Renal cortex interstitium (tissue), 11 donors: ENCODE data around the gene GRK5. TPM values are rescaled to one million over a fixed set of nuclear protein-coding genes. Genes with fewer than 3 reads are reported as not detected.
"Not testable (repeated sequence)": the region's sequence is repeated elsewhere in the genome, so short reads cannot be mapped to it uniquely, and the experiment has no call there.

ENCODE experiments used
- DNase-seq, 11 donors: peaks; one replicate each; pipeline ENCODE4 v3.0.0-alpha.2; 2013; ENCODE audit warnings: low read depth in 9 of 11, low spot score in 4 of 11; ENCODE audit errors: extremely low read depth in 1 of 11
- polyA plus RNA-seq, 3 donors: library from polyadenylated mRNA; unstranded; fragments of 120-200 nt; gene quantifications; one replicate each; pipeline ENCODE4 v1.2.1, GENCODE V29; 2013; ENCODE audit not compliant: insufficient read length in 3 of 3

The GRK5 gene
- polyA plus RNA-seq, 3 donors = 16.7 to 19.1 (median 17.5) TPM

DNA sequence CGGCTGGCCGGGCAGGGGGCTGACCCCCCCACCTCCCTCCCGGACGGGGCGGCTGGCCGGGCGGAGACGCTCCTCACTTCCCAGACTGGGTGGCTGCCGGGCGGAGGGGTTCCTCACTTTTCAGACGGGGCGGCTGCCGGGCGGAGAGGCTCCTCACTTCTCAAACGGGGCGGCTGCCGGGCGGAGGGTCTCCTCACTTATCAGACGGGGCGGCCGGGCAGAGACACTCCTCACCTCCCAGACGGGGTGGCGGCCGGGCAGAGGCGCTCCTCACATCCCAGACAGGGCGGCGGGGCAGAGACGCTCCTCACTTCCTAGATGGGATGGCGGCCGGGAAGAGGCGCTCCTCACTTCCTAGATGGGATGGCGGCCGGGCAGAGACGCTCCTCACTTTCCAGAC, 53.6 kb downstream of the GRK5 start:
- DNase-seq = not testable (repeated sequence)

DNA sequence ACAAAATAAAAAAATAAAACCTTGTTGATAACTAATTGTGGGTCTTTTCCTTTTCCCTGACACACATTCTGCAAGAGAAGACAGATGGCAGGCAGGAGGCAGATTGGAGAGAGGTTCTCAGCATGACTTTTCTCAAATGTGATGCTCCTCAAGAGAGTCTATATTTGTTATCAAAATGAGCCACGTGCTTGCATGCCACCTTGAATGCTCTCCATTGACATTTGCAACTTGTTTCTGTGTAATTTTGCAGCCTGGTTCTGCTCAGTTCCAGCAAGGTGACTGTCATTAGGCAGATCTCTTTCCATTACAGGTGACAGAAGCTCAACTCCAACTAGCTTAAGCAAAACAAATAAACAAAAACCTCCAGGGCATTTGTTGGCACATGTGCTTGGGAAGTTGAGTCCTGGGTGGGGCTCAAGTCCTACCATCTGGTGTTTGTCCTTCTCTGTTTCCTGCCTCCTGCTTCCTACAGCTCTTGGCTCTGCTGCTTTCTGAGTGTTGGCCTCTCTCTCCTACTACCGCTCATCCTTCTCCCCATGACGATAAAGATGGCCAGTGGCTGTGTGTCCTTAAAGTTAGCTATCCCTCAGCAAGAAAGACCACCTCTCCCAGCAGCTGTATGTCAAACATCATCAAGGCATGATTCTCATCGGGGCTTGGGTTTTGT, 56.7 kb downstream of the GRK5 start:
- DNase-seq = no peak

GRCh38 chr10:119265691-119266090, 58.3 kb downstream of the GRK5 start:
- no peak for DNase-seq

GRCh38 chr10:119267384-119267783, 60.0 kb downstream of the GRK5 start:
- DNase-seq = no peak

- no peak for DNase-seq
Measured at GRCh38 chr10:119268428-119268827, 61.1 kb downstream of the GRK5 start.

DNA sequence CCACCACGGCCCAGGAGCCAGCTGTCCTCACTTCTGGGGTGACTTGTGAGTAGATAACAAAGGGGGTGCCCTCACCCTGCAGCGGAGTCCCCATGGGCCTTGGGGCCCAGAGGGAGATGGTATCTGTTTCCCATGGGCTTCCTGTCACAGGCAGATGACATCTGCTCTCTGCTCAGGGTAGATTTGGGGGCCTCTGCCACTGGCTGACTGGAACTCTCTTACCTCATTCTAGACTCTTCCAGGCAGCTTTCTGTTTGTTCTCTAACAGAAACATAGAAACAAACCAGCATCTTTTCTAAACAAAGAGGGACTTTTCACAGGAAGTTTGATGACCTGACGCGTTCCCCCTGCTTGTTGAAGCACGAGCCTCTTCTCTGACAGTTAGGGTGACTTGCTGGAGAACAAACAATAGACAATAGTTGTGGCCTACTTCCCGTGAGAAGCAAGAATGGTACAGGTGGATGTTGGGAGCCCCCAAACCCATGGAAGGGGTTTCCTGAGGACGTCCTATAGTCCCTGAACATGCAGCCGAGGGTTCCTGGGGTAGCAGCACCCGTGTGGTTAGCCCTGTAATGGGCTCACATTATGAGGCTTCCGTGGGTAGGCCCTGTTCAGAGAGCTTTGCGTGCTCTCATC, 61.6 kb downstream of the GRK5 start:
- DNase-seq = no peak

DNA sequence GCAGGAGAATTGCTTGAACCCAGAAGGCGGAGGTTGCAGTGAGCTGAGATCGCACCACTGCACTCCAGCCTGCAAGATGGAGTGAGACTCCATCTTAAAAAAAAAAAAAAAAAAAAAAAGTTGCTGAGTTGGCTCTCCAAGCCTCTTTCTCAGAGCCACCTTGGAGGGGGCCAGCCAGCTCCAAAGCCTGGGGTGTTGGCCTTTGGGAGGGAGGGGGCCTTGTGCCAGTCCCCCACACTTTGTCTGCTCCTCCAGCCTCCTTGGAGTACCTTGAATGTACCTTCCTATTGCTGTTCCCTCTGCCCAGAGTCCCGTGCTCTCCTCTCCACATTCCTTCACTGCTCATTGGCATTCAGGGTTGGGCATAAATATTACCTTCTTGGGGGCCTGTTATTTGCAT, 62.4 kb downstream of the GRK5 start:
- DNase-seq = no peak

DNA sequence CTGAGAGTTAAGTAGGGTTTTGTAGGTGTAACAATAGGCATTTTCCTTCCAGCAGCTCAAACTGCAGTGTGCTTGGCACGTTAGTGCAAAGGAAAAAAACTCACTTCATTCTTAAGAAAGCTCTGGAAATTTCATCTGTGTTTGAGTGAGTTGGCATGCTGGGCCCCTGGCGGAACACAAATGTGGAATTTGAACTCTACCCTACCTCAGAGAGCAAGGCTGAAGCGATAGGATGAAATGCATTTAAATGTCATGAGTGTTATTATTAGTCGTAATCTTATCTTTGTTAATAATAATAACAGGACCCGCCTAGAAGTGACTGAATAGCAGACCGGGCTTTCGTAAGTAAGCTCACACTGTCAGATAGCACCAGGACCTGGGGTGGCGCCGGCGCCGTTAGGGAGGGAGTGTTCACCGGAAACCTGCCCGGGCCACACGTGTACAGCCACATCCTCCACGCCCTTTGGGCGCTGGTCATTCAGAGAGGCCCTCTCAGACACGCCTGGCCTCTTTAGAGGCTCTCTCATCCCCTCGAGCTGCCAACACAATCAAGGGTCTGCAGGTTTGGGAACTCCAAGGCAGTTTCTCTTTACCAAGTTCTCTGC, 63.5 kb downstream of the GRK5 start:
- no peak for DNase-seq

DNA sequence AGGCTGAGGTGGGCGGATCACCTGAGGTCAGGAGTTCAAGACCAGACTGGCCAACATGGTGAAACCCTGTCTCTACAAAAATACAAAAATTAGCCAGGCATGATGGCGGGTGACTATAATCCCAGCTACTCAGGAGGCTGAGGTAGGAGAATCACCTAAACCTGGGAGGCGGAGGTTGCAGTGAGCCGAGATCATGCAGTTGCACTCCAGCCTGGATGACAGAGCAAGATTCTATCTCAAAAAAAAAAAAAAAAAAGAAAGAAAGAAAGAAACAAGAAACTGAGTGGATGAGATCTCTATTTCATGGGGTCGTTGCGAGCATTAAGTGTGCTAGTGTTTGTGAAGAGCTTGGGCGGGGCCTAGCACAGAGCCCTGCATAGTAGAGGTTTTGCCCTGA, 65.0 kb downstream of the GRK5 start:
- not testable (repeated sequence) for DNase-seq

GRCh38 chr10:119272736-119273135, 65.4 kb downstream of the GRK5 start:
- no peak for DNase-seq

- no peak for DNase-seq
Measured at GRCh38 chr10:119273413-119273812, 66.0 kb downstream of the GRK5 start.

DNA sequence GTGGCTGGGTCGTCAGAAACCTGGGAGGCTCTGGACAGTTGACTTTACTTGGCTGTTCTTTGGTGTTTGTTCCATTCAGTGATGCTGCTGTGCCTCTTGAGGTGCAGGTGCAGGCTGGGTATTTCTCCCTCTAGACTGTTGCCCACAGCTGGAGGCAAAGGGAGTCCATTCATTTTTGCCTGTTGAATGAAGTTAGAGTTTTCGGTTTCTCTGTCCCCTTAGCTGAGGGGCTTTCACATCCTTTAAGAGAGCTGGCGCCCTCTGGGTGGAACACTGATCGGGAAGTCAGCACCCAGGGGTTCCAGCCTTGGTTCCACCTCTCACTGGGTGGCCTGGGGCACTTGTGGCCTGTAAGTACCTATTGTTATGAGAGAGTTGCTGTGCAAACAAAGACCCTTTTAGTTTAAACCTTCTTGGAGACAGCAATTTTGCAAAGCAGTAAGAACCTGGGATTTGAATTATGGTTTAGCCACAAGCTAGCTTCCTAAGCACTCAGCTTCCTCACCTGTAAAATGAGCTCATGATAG, 67.2 kb downstream of the GRK5 start:
- no peak for DNase-seq

- no peak for DNase-seq
Measured at GRCh38 chr10:119275085-119275484, 67.7 kb downstream of the GRK5 start.

GRCh38 chr10:119276194-119276593, 68.8 kb downstream of the GRK5 start:
- not testable (repeated sequence) for DNase-seq

DNA sequence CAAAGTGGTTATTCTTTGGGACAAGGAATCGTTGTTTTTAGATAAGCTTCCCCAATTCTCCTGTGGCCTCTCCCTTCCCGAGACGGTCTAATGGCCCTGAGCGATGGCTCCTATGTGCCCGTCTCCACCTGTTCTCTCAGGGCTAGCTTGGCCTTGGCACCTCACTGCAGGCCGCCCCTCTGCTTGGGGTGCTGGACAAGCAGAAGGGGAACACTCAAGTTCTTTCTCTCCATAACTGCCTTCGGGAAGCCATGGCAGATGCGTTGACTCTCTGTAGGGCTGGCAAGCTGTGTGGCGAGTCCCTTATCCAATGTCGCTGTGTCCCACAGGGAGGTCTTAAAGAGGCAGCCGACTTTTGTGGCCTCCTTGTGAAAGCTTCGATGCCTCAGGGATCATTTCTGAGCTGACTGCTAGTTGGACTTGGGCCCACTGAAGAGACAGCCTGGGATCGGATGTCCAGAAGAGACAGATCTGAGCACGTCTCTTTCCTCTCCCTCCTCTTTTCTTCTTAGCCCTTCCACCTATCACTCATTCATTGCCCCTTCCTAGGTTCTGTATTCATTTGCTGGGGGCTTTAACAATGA, 70.8 kb downstream of the GRK5 start:
- no peak for DNase-seq

DNA sequence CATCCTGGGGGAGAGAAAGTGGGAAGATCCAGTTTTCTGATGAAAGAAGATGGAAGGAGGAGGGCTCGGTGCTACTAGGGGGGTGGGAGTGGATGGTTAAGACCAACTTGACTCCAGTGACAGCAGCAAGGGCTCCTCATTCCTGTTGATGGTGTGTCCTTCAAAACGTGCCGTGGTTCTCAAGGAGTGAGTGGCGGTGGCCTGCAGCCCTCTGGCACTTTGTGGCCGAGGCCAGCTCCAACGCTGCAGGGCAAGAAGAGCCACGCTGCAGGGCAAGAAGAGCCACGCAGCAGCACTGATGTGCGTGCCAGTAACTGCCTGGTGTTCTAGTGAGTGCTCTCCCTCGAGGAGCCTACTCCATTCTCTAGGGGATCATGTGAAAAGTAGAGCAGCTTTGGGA, 72.1 kb downstream of the GRK5 start:
- DNase-seq = no peak

DNA sequence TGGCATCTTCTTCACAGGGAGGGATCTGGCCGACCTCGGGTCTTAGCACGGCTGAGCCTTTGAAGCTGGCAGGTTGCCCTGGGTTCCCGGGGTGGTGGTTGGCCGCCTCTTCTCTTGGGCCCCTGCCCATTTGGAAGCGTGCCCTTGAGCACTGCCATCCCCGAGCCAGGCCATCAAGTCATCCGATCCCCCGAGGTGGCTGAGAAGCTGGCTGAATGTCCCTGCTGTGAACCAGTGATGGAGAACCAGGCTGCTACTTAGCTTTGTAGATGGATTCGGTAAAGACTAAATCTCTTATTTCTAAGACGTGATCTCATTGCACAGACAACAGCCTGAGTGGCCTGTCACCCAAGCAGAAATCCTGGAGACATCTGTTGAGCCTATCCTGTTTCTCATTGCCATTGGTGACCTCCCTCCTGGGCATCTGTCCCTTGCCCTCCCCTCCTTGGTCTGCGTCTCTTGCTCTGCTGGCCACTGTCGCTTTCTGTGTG, 74.3 kb downstream of the GRK5 start:
- peak in 4 of 11 donors; percentile 29 to 51 (median 46) for DNase-seq

DNA sequence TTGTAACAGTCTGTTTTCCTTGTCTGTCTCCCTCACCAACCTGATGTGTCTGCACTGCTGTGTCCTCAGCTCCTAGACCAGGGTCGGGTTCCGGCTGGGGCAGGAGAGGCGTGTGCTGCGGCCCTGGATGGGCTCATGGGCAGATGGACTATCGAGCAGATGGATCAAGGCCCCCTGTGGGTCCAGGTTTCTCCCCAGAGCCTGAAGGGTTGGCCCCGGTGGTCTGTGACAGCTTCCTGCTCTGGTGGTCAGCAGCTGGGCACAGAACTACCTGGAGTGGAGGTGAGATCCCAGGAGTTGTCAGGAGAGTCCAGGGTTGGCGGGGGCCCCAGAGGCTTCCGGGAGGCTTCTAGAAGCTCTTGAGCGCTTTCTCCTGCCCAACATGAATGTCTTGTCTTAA, 75.1 kb downstream of the GRK5 start:
- no peak for DNase-seq

GRCh38 chr10:119283387-119283786, 76.0 kb downstream of the GRK5 start:
- DNase-seq = no peak

- no peak for DNase-seq
Measured at GRCh38 chr10:119283818-119284217, 76.4 kb downstream of the GRK5 start.
